Lung (tissue), 12 donors: ENCODE data around the gene NKAIN2. TPM values are rescaled to one million over a fixed set of nuclear protein-coding genes. Genes with fewer than 3 reads are reported as not detected.
A peak's percentile ranks its signal among the peaks of the same experiment; 100 is the strongest.

Experiments used
- ATAC-seq: fragments of 200-7000 bp; cut with Tn5 transposase; one replicate; pipeline ENCODE4 v1.9.1; 2020; ENCODE audit warnings: moderate number of reproducible peaks; ENCODE audit not compliant: insufficient read depth, low FRiP score
- DNase-seq, 3 donors: peaks; one replicate each; pipeline ENCODE4 v3.0.0-alpha.2; 2013 to 2017
- H3K27ac ChIP-seq, 2 donors: one replicate each; pipeline ENCODE4 v1.5.1; 2013; ENCODE audit warnings: mild to moderate bottlenecking in 2 of 2, moderate library complexity in 2 of 2, control low read depth in 1 of 2, inconsistent platforms in 1 of 2, low read depth in 1 of 2, low read length in 1 of 2
- H3K27me3 ChIP-seq, 3 donors: one replicate each; pipeline ENCODE4 v1.5.1; 2013; ENCODE audit warnings: low read length in 2 of 3; ENCODE audit not compliant: control insufficient read depth in 3 of 3, insufficient read depth in 3 of 3
- H3K36me3 ChIP-seq, 4 donors: one replicate each; pipeline ENCODE4 v1.5.1; 2013; ENCODE audit warnings: low read length in 4 of 4, mild to moderate bottlenecking in 1 of 4, moderate library complexity in 1 of 4; ENCODE audit not compliant: control insufficient read depth in 4 of 4, insufficient read depth in 4 of 4
- H3K4me1 ChIP-seq, 5 donors: one replicate each; pipeline ENCODE4 v1.5.1; 2013; ENCODE audit warnings: low read length in 5 of 5, mild to moderate bottlenecking in 2 of 5, moderate library complexity in 1 of 5; ENCODE audit not compliant: control insufficient read depth in 5 of 5, insufficient read depth in 5 of 5
- H3K4me3 ChIP-seq: one replicate; pipeline ENCODE4 v1.5.1; 2013; ENCODE audit warnings: mild to moderate bottlenecking, control low read depth, moderate library complexity
- H3K9ac ChIP-seq, 2 donors: one replicate each; pipeline ENCODE4 v1.5.1; 2013; ENCODE audit warnings: low read length in 2 of 2, control low read depth in 1 of 2; ENCODE audit not compliant: insufficient read depth in 1 of 2
- H3K9me3 ChIP-seq, 4 donors: one replicate each; pipeline ENCODE4 v1.5.1; 2013; ENCODE audit warnings: low read length in 3 of 4, mild to moderate bottlenecking in 1 of 4, moderate library complexity in 1 of 4; ENCODE audit not compliant: control insufficient read depth in 4 of 4, insufficient read depth in 3 of 4
- WGBS, 2 donors: extraction: QIAGEN DNeasy Blood & Tissue Kit; methylation state at CpG; one replicate each; pipeline ENCODE4 v1.1.7; 2013; 5-methylcytosine and 5-hydroxymethylcytosine counted together
- polyA plus RNA-seq, 2 donors: library from polyadenylated mRNA; stranded (reverse); fragments of 200-250 nt; gene quantifications; one replicate each; pipeline ENCODE4 v1.2.1, GENCODE V29; 2013
- total RNA-seq, 2 donors: library from RNA; depleted of rRNA in 1 of 2; stranded (reverse); fragments of >200 nt in 1 of 2; gene quantifications; one replicate each; pipeline ENCODE4 v1.2.1, GENCODE V29; 2014 to 2021
- TF ChIP-seq, protein P1 (sequence below): IDR thresholded peaks from 2 replicates; pipeline ENCODE4 v1.5.1; 2012; ENCODE audit warnings: mild to moderate bottlenecking; ENCODE audit errors: control extremely low read depth, extremely low read depth
- donor health status: control.
- donor health status: control.
- donor health status: Bipolar disorder and iron deficiency.
- donor health status: healthy.
- donor health status: DM: yes; HTN: yes; CAD: no.

The NKAIN2 gene
- total and polyA plus RNA-seq, 4 donors = 0.01 to 4.4 TPM; not detected in 2

DNA sequence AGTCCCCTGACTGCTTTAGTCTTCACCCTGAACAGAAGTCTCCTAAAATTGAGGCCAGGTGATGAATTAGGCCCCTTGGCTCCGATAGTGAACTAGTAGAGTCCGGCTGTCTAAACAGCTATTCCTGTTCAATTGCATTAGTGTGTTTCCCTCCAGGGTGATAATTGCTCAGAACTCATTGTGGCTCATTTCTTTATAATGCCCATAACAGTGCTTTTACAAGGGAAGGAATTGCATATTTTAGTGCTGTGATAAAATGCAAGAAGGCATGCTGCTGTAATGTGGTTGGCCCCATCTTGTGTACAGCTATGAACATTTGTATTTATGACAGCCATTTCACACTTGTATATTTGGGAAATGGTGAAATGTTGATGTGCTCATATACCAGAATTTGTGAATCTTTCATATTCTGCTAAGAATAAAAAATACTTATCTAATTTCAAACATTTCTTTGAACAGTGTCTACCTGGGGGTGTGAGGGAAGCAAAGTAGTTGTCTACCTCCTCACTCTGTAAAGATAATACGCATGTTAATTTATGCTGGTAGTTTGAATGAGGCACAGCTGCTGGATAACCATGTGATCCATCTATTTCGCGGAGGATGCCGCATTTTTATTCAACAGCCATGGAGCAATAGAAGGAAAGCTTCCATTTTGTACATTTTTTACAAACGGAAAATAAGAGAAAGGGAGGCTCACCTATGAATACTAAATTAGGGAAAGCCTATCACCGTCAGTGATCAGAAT is 451.4 kb downstream of the NKAIN2 start:
- 89 to 90% methylated on average over 8 of the region's 8 CpGs for WGBS, 2 donors
- H3K4me1 ChIP-seq = peaks cover 0 to 11% (median 0%) of the 10 kb centered on the region in 5 donors
- H3K9me3 ChIP-seq = no peaks in the 10 kb centered on the region
- H3K36me3 ChIP-seq = no peaks in the 10 kb centered on the region
- no peak overlapping the region for H3K27ac ChIP-seq
- ATAC-seq = no peak
- peak overlapping the region in 1 of 2 donors; percentile 4 for H3K9ac ChIP-seq
- DNase-seq = peak; percentile 24 to 61 (median 52)
- H3K4me3 ChIP-seq = no peak overlapping the region
- TF ChIP-seq, protein P1, sequence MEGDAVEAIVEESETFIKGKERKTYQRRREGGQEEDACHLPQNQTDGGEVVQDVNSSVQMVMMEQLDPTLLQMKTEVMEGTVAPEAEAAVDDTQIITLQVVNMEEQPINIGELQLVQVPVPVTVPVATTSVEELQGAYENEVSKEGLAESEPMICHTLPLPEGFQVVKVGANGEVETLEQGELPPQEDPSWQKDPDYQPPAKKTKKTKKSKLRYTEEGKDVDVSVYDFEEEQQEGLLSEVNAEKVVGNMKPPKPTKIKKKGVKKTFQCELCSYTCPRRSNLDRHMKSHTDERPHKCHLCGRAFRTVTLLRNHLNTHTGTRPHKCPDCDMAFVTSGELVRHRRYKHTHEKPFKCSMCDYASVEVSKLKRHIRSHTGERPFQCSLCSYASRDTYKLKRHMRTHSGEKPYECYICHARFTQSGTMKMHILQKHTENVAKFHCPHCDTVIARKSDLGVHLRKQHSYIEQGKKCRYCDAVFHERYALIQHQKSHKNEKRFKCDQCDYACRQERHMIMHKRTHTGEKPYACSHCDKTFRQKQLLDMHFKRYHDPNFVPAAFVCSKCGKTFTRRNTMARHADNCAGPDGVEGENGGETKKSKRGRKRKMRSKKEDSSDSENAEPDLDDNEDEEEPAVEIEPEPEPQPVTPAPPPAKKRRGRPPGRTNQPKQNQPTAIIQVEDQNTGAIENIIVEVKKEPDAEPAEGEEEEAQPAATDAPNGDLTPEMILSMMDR = no peak
- H3K27me3 ChIP-seq = no peaks in the 10 kb centered on the region

DNA sequence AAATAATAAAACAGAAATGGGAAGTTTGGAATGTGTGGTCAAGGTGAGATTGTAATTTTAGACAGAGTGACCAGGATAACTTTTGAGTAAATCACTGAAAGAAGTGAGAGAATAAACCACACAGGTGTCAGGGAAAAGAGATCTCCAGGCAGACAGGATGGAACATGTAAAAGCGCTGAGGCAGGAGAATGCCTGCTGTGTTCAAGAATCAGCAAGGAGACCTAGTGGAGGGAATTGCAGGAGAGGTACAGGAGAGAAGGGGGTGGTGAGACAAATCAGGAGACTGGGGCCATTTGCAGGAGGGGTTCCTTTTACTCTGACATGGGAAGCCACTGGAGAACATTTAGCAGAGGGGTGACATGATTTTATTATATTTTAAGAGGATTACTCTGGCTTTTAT is 456.7 kb downstream of the NKAIN2 start:
- H3K4me3 ChIP-seq = no peak overlapping the region
- H3K36me3 ChIP-seq = no peaks in the 10 kb centered on the region
- TF ChIP-seq, protein P1 = no peak
- peaks cover 0 to 2% (median 0%) of the 10 kb centered on the region in 5 donors for H3K4me1 ChIP-seq
- H3K27me3 ChIP-seq = no peaks in the 10 kb centered on the region
- no peak overlapping the region for H3K9ac ChIP-seq
- peaks cover 0 to 3% (median 0%) of the 10 kb centered on the region in 4 donors for H3K9me3 ChIP-seq
- no peak for ATAC-seq
- DNase-seq = no peak
- H3K27ac ChIP-seq = no peak overlapping the region
- 79 to 90% methylated on average over 1 of the region's 1 CpG for WGBS, 2 donors

DNA sequence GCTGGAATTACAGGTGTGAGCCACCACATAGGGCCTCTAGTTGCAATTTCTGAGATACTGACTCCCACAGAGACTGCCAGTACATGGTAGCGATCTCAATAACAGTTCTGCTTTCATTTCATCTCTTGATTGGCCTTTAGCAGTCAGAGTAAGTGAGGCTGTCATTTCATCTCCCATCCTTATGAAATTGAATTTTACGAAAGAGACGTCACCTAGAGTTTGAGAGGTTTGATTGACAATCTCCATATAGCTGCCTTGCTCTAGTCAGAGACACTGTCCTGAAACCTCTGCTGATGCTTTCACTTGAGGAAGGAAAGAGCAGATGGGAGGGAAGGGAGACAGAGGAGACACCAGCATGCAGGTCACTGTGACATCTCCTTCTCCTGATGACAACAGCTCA is 466.1 kb downstream of the NKAIN2 start:
- H3K4me1 ChIP-seq = peaks cover 0 to 9% (median 0%) of the 10 kb centered on the region in 5 donors
- ATAC-seq = no peak
- WGBS, 2 donors = 96 to 98% methylated on average over 3 of the region's 3 CpGs

More for the DNA sequence above, 466.1 kb downstream of the NKAIN2 start:
- H3K27ac ChIP-seq = no peak overlapping the region
- H3K9ac ChIP-seq = no peak overlapping the region
- TF ChIP-seq, protein P1 = no peak
- no peaks in the 10 kb centered on the region for H3K27me3 ChIP-seq
- no peaks in the 10 kb centered on the region for H3K36me3 ChIP-seq
- H3K4me3 ChIP-seq = no peak overlapping the region
- no peak for DNase-seq
- peaks cover 0 to 6% (median 2%) of the 10 kb centered on the region in 4 donors for H3K9me3 ChIP-seq
